ENCODE measurements around the gene TMEM19.

Gene TMEM19

GRCh38 chr12:71664411-71665089 is 21.3 kb upstream of the TMEM19 start:
- peak; percentile 28 for DNase-seq (ENCODE audit: low read depth)
- no peak for TF ChIP-seq CTCF (IDR thresholded peaks at IDR 0.05; ENCODE audit: low read length, missing control alignments)
- H3K4me3 ChIP-seq (replicated peaks; ENCODE audit: low read depth, low read length): peak overlapping the region; percentile 93

- no peak for TF ChIP-seq CTCF (IDR thresholded peaks at IDR 0.05; ENCODE audit: low read length, missing control alignments)
- peak overlapping the region; percentile 93 for H3K4me3 ChIP-seq (replicated peaks; ENCODE audit: low read depth, low read length)
- no peak for DNase-seq (ENCODE audit: low read depth)
These were observed 20.8 kb upstream of the TMEM19 start for GRCh38 chr12:71665090-71665463.

GRCh38 chr12:71666259-71666658 is 19.6 kb upstream of the TMEM19 start:
- no peak overlapping the region for H3K4me3 ChIP-seq (replicated peaks; ENCODE audit: low read depth, low read length)
- DNase-seq (ENCODE audit: low read depth): no peak
- no peak for TF ChIP-seq CTCF (IDR thresholded peaks at IDR 0.05; ENCODE audit: low read length, missing control alignments)

- TF ChIP-seq CTCF (IDR thresholded peaks at IDR 0.05; ENCODE audit: low read length, missing control alignments): no peak
- DNase-seq (ENCODE audit: low read depth): no peak
- no peak overlapping the region for H3K4me3 ChIP-seq (replicated peaks; ENCODE audit: low read depth, low read length)
These were observed 14.6 kb upstream of the TMEM19 start for GRCh38 chr12:71671311-71671710.

- no peak overlapping the region for H3K4me3 ChIP-seq (replicated peaks; ENCODE audit: low read depth, low read length)
- DNase-seq (ENCODE audit: low read depth): no peak
- no peak for TF ChIP-seq CTCF (IDR thresholded peaks at IDR 0.05; ENCODE audit: low read length, missing control alignments)
These were observed 14.1 kb upstream of the TMEM19 start for GRCh38 chr12:71671816-71672215.

- DNase-seq (ENCODE audit: low read depth): no peak
- TF ChIP-seq CTCF (IDR thresholded peaks at IDR 0.05; ENCODE audit: low read length, missing control alignments): no peak
- H3K4me3 ChIP-seq (replicated peaks; ENCODE audit: low read depth, low read length): no peak overlapping the region
These were observed 3.4 kb upstream of the TMEM19 start for GRCh38 chr12:71682466-71682865.

GRCh38 chr12:71683633-71684032 is 2.2 kb upstream of the TMEM19 start:
- DNase-seq (ENCODE audit: low read depth): no peak
- TF ChIP-seq CTCF (IDR thresholded peaks at IDR 0.05; ENCODE audit: low read length, missing control alignments): no peak
- no peak overlapping the region for H3K4me3 ChIP-seq (replicated peaks; ENCODE audit: low read depth, low read length)
